Renal pelvis (tissue), 4 donors: ENCODE data around the gene ISLR. TPM values are rescaled to one million over a fixed set of nuclear protein-coding genes. Genes with fewer than 3 reads are reported as not detected.
"Not testable (repeated sequence)": the region's sequence is repeated elsewhere in the genome, so short reads cannot be mapped to it uniquely, and the experiment has no call there.

Source experiments
- DNase-seq: peaks from one replicate; pipeline ENCODE4 v3.0.0-alpha.2; 2013
- polyA plus RNA-seq, 3 donors: library from polyadenylated mRNA; unstranded; fragments of 120-200 nt; gene quantifications; one replicate each; pipeline ENCODE4 v1.2.1, GENCODE V29; 2013; ENCODE audit not compliant: insufficient read length in 3 of 3

The ISLR gene
- polyA plus RNA-seq, 3 donors, result 33.2 to 69.0 (median 46.3) TPM

- DNase-seq, result no peak
Measured at GRCh38 chr15:74132681-74133651, 40.5 kb upstream of the ISLR start.

- DNase-seq, result no peak
Measured at GRCh38 chr15:74133694-74134386, 39.7 kb upstream of the ISLR start.

- no peak for DNase-seq
Measured at GRCh38 chr15:74134387-74135027, 39.0 kb upstream of the ISLR start.

- DNase-seq, result no peak
Measured at GRCh38 chr15:74135041-74135565, 38.4 kb upstream of the ISLR start.

GRCh38 chr15:74136540-74136813 lies 37.0 kb upstream of the ISLR start:
- no peak for DNase-seq

- DNase-seq, result no peak
Measured at GRCh38 chr15:74136814-74137536, 36.5 kb upstream of the ISLR start.

- DNase-seq, result no peak
Measured at GRCh38 chr15:74137537-74137894, 36.0 kb upstream of the ISLR start.

- DNase-seq, result no peak
Measured at GRCh38 chr15:74138642-74139041, 34.9 kb upstream of the ISLR start.

- DNase-seq, result no peak
Measured at GRCh38 chr15:74141591-74141990, 31.9 kb upstream of the ISLR start.

- no peak for DNase-seq
Measured at GRCh38 chr15:74144153-74144775, 29.2 kb upstream of the ISLR start.

- no peak for DNase-seq
Measured at GRCh38 chr15:74146277-74146800, 27.2 kb upstream of the ISLR start.

- DNase-seq, result no peak
Measured at GRCh38 chr15:74147051-74147450, 26.5 kb upstream of the ISLR start.

GRCh38 chr15:74155766-74156417 lies 17.6 kb upstream of the ISLR start:
- DNase-seq, result no peak

- DNase-seq, result no peak
Measured at GRCh38 chr15:74156678-74157411, 16.7 kb upstream of the ISLR start.

GRCh38 chr15:74157868-74158827 lies 15.4 kb upstream of the ISLR start:
- no peak for DNase-seq

GRCh38 chr15:74158855-74159650 lies 14.5 kb upstream of the ISLR start:
- no peak for DNase-seq

GRCh38 chr15:74159773-74160172 lies 13.7 kb upstream of the ISLR start:
- DNase-seq, result no peak

- DNase-seq, result not testable (repeated sequence)
Measured at GRCh38 chr15:74160390-74160789, 13.1 kb upstream of the ISLR start.
